B cell (primary cell): ENCODE data around the gene HERC4. TPM values are rescaled to one million over a fixed set of nuclear protein-coding genes. Genes with fewer than 3 reads are reported as not detected.

Experiments used
- ATAC-seq: fragments of 200-7000 bp; cut with Tn5 transposase; one replicate; pipeline ENCODE4 v1.10.0; 2021; ENCODE audit warnings: low read depth, mild to moderate bottlenecking, moderate number of reproducible peaks, moderate library complexity
- CTCF ChIA-PET: fragments of 350-600 bp; sonication (Branson Sonifier 250); formaldehyde crosslinking; loops from one replicate; lab custom pipeline; 2021; ENCODE audit warnings: antibody characterized with exemption, inconsistent platforms; lab: Charles Lee
- POLR2A ChIA-PET: fragments of 350-600 bp; sonication (Branson Sonifier 250); formaldehyde crosslinking; loops from one replicate; lab custom pipeline; 2021; ENCODE audit warnings: antibody characterized with exemption; lab: Charles Lee
- DNase-seq: peaks from one replicate; pipeline ENCODE4 v3.0.0; 2013
- H2AFZ ChIP-seq: 2 replicates; pipeline ENCODE4 v1.6.1; 2012; ENCODE audit warnings: mild to moderate bottlenecking, low read depth, low read length; ENCODE audit not compliant: insufficient read depth, poor library complexity, severe bottlenecking
- H3K27ac ChIP-seq, 2 donors: 1 replicate in 1 of 2; 2 replicates in 1 of 2; pipeline ENCODE4 v1.5.1; 2012 to 2013; ENCODE audit warnings: low read length in 2 of 2, mild to moderate bottlenecking in 2 of 2, moderate library complexity in 1 of 2
- H3K27me3 ChIP-seq, 4 experiments: fragments of 200-600 bp in 1 of 4; sonication (generic) in 1 of 4; replicated peaks in 1 of 4; 1 replicate in 2 of 4; 2 replicates in 2 of 4; pipeline versions ENCODE4 v1.6.1 to v1.7.0; 2013 to 2016; ENCODE audit warnings: low read length in 3 of 4, mild to moderate bottlenecking in 2 of 4, mixed read lengths in 1 of 4, moderate library complexity in 1 of 4; ENCODE audit not compliant: insufficient read depth in 4 of 4, control insufficient read depth in 3 of 4; ENCODE audit errors: control extremely low read depth in 1 of 4
- H3K36me3 ChIP-seq, 2 experiments: replicated peaks in 1 of 2; 1 replicate in 1 of 2; 2 replicates in 1 of 2; pipeline versions ENCODE4 v1.6.1 to v1.7.1; 2013; ENCODE audit warnings: low read length in 1 of 2; ENCODE audit not compliant: insufficient read depth in 2 of 2, control insufficient read depth in 1 of 2; ENCODE audit errors: control extremely low read depth in 1 of 2, extremely low read depth in 1 of 2
- H3K4me1 ChIP-seq, 2 donors: fragments of 200-600 bp in 1 of 2; sonication (generic) in 1 of 2; 1 replicate in 1 of 2; 2 replicates in 1 of 2; pipeline versions ENCODE4 v1.5.1 to v1.6.1; 2013 to 2017; ENCODE audit warnings: low read length in 2 of 2; ENCODE audit not compliant: control insufficient read depth in 2 of 2, insufficient read depth in 2 of 2
- H3K4me2 ChIP-seq: replicated peaks from 2 replicates; pipeline ENCODE3; 2012; ENCODE audit warnings: mild to moderate bottlenecking, low read depth, low read length; ENCODE audit not compliant: poor library complexity, severe bottlenecking
- H3K4me3 ChIP-seq, 5 experiments: fragments of 200-600 bp in 1 of 5; sonication (generic) in 1 of 5; 1 replicate in 3 of 5; 2 replicates in 2 of 5; pipeline versions ENCODE4 v1.5.1 to v1.7.0; 2011 to 2016; ENCODE audit warnings: low read length in 4 of 5, mild to moderate bottlenecking in 4 of 5, low read depth in 2 of 5, control low read depth in 1 of 5, moderate library complexity in 1 of 5; ENCODE audit not compliant: insufficient read depth in 1 of 5; ENCODE audit errors: control extremely low read depth in 1 of 5, extremely low read depth in 1 of 5
- H3K79me2 ChIP-seq: fragments of 200-600 bp; sonication (generic); one replicate; pipeline ENCODE4 v1.6.0; 2016; ENCODE audit warnings: low read length; ENCODE audit not compliant: control insufficient read depth, insufficient read depth
- H3K9ac ChIP-seq: fragments of 200-600 bp; sonication (generic); 2 replicates; pipeline ENCODE4 v1.6.1; 2017; ENCODE audit warnings: mild to moderate bottlenecking, low read length, moderate library complexity
- H3K9me3 ChIP-seq, 3 donors: one replicate each; pipeline versions ENCODE4 v1.6.1 to v1.7.1; 2013; ENCODE audit warnings: low read length in 2 of 3; ENCODE audit not compliant: control insufficient read depth in 2 of 3, insufficient read depth in 1 of 3; ENCODE audit errors: control extremely low read depth in 1 of 3
- H4K20me1 ChIP-seq: 2 replicates; pipeline ENCODE4 v1.6.0; 2012; ENCODE audit warnings: mild to moderate bottlenecking, low read length; ENCODE audit not compliant: insufficient read depth, control insufficient read depth, poor library complexity, severe bottlenecking
- H3K27ac Mint-ChIP-seq: one replicate; pipeline ENCODE4 v1.8.0; 2021; ENCODE audit warnings: mixed read lengths
- H3K27me3 Mint-ChIP-seq: one replicate; pipeline ENCODE4 v1.8.0; 2021; ENCODE audit warnings: mixed read lengths
- H3K4me1 Mint-ChIP-seq: one replicate; pipeline ENCODE4 v1.8.0; 2021; ENCODE audit warnings: mixed read lengths
- H3K4me3 Mint-ChIP-seq: one replicate; pipeline ENCODE4 v1.8.0; 2021; ENCODE audit warnings: mixed read lengths
- H3K9me3 Mint-ChIP-seq: one replicate; pipeline ENCODE4 v1.8.0; 2022; ENCODE audit warnings: mixed read lengths; ENCODE audit not compliant: insufficient read depth
- EZH2 ChIP-seq: IDR thresholded peaks from 2 replicates; pipeline ENCODE4 v1.6.1; 2012; ENCODE audit warnings: borderline replicate concordance, low read depth, mild to moderate bottlenecking, moderate library complexity, low read length; ENCODE audit not compliant: insufficient read depth, poor library complexity, severe bottlenecking
- WGBS: methylation state at CpG from one replicate; pipeline ENCODE4 v1.1.5; 2013; ENCODE audit warnings: missing lambda C conversion rate; ENCODE audit not compliant: insufficient coverage; 5-methylcytosine and 5-hydroxymethylcytosine counted together
- intact Hi-C: fragments of 100-400 bp; cut with micrococcal nuclease; formaldehyde crosslinking; loops from one replicate; pipeline ENCODE4 v1.10.0; 2022
- polyA plus RNA-seq: library from polyadenylated mRNA; depleted of rRNA; stranded (reverse); fragments of >200 nt; gene quantifications from 2 replicates; pipeline ENCODE4 v1.2.3, GENCODE V29; 2012
- total RNA-seq, 2 donors: library from RNA; stranded (reverse); fragments of 120-200 nt in 1 of 2; gene quantifications; 1 replicate in 1 of 2; 2 replicates in 1 of 2; pipeline versions ENCODE4 v1.2.3 to v1.2.4, GENCODE V29; 2013 to 2022
- TF ChIP-seq, protein P1 (sequence below): fragments of 200-600 bp; IDR thresholded peaks from one replicate; pipeline ENCODE4 v1.8.0; 2022; ENCODE audit warnings: antibody characterized with exemption, mild to moderate bottlenecking

The HERC4 gene
- total and polyA plus RNA-seq, 2 donors (not counting 1 experiment from before 2014, with no cell fraction given): 18.2 to 118 TPM

DNA sequence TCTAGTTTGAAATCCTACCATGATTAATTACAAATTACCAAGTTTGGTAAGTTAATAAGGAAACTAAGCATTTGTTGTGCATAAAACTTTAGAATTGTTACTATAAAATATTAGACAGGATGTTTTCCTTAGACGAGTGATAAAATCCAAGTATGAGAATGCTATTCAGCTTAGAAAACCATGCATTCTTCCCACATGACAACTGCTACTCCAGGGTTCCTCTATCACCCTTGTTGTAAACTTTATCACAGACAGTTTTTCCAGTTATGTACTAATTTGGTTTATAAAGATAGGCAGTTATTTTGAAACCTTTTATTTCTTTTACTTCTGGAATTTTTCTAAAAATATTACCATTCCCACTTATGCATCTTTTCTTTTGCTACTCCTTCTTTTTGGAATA, 138.7 kb downstream of the HERC4 start:
- ATAC-seq (no peak), DNase-seq (no peak)
- H3K4me3 ChIP-seq: no peak overlapping the region
- no peaks in the 10 kb centered on the region for H3K4me1 ChIP-seq
- Mint-ChIP-seq H3K27ac (no peak overlapping the region), H3K27me3 (no peaks in the 10 kb centered on the region), H3K4me1 (no peaks in the 10 kb centered on the region), H3K4me3 (no peak overlapping the region), H3K9me3 (no peaks in the 10 kb centered on the region)
- no peaks in the 10 kb centered on the region for H3K9me3 ChIP-seq
- peaks cover 0 to 50% of the 10 kb centered on the region in 2 experiments for H3K36me3 ChIP-seq
- no peaks in the 10 kb centered on the region for H3K27me3 ChIP-seq
- CTCF ChIA-PET: no interaction called here
- no peak overlapping the region for H2AFZ ChIP-seq
- H3K79me2 ChIP-seq: no peaks in the 10 kb centered on the region
- no CpG with 5 or more reads among the region's 1 CpG for WGBS
- no peak overlapping the region for H3K4me2 ChIP-seq
- H3K9ac ChIP-seq: no peak overlapping the region
- POLR2A ChIA-PET: no interaction called here
- intact Hi-C loops: no loop called here
- no peaks in the 10 kb centered on the region for H4K20me1 ChIP-seq
- H3K27ac ChIP-seq: no peak overlapping the region
- TF ChIP-seq, protein P1, sequence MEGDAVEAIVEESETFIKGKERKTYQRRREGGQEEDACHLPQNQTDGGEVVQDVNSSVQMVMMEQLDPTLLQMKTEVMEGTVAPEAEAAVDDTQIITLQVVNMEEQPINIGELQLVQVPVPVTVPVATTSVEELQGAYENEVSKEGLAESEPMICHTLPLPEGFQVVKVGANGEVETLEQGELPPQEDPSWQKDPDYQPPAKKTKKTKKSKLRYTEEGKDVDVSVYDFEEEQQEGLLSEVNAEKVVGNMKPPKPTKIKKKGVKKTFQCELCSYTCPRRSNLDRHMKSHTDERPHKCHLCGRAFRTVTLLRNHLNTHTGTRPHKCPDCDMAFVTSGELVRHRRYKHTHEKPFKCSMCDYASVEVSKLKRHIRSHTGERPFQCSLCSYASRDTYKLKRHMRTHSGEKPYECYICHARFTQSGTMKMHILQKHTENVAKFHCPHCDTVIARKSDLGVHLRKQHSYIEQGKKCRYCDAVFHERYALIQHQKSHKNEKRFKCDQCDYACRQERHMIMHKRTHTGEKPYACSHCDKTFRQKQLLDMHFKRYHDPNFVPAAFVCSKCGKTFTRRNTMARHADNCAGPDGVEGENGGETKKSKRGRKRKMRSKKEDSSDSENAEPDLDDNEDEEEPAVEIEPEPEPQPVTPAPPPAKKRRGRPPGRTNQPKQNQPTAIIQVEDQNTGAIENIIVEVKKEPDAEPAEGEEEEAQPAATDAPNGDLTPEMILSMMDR: no peak
- TF ChIP-seq EZH2: no peak

DNA sequence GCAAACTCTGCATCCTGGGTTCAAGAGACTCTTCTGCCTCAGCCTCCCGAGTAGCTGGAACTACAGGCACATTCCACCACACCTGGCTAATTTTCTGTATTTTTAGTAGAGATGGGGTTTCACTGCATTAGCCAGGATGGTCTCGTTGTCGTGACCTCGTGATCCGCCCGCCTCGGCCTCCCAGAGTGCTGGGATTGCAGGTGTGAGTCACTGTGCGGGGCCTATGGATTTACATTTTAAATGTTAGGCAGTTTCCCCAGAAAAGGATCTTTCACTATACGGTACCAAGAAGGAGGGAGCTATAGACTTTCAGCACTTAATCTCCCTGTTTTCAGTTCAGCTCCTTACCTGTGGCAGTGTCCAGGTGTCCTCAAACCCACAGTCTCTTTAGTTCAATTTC, 139.9 kb downstream of the HERC4 start:
- H3K27me3 Mint-ChIP-seq: no peaks in the 10 kb centered on the region
- H3K27me3 ChIP-seq: no peaks in the 10 kb centered on the region
- H3K79me2 ChIP-seq: no peaks in the 10 kb centered on the region
- H3K9me3 ChIP-seq: no peaks in the 10 kb centered on the region
- no peak overlapping the region for H3K27ac ChIP-seq
- ChIA-PET POLR2A (no interaction called here), CTCF (no interaction called here)
- no peaks in the 10 kb centered on the region for H4K20me1 ChIP-seq
- no peak overlapping the region for H3K4me3 Mint-ChIP-seq
- no peak overlapping the region for H3K4me2 ChIP-seq
- no peaks in the 10 kb centered on the region for H3K4me1 Mint-ChIP-seq
- no peak for TF ChIP-seq EZH2
- TF ChIP-seq, protein P1: no peak
- no peak overlapping the region for H3K27ac Mint-ChIP-seq
- H3K4me1 ChIP-seq: no peaks in the 10 kb centered on the region
- no peak overlapping the region for H2AFZ ChIP-seq
- WGBS: 98% methylated on average over 7 of the region's 9 CpGs
- intact Hi-C loops: no loop called here
- no peak overlapping the region for H3K4me3 ChIP-seq
- no peaks in the 10 kb centered on the region for H3K9me3 Mint-ChIP-seq
- H3K36me3 ChIP-seq: peaks cover 0 to 62% of the 10 kb centered on the region in 2 experiments
- no peak for ATAC-seq
- H3K9ac ChIP-seq: no peak overlapping the region
- no peak for DNase-seq
